ENCODE data around the gene PRKAA1. TPM values are rescaled to one million over a fixed set of nuclear protein-coding genes. Genes with fewer than 3 reads are reported as not detected.

The PRKAA1 gene
- total RNA-seq, 4 donors from 2014 or later: 66.5 to 113 (median 97.9) TPM

DNA sequence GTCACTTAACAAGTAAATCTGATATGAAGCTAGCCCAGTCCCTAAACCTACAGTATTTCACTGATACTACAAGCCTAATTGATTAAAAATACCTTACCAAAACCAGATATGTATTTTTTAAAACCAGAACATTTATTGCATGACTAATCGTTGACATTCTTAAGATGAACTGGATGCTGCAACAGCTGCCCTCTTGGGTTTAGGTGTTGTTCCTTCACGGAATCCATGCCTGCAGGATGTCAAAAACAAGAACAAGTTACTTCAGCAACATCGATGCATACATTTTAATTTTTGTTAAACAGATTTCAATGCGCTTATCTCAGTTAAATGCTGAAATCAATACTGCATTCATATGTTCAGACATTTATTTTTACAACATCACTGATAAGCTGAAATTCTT lies 34.2 kb upstream of the PRKAA1 start:
- Histone ChIP-seq H3K27ac (no peak overlapping the region), H3K4me1 (peaks cover 0 to 36% (median 5%) of the 10 kb centered on the region in 3 donors), H3K36me3 (peaks cover 0 to 67% of the 10 kb centered on the region in 2 donors), H3K4me3 (no peak overlapping the region), H3K27me3 (no peaks in the 10 kb centered on the region), H3K9me3 (no peaks in the 10 kb centered on the region)
- no peak for ATAC-seq
- 79 to 85% methylated on average over 4 of the region's 4 CpGs for WGBS, 2 donors (ENCODE audit: low coverage in 1 of 2)
- TF ChIP-seq POLR2A (IDR thresholded peaks at IDR 0.05) (no peak), POLR2AphosphoS5 (IDR thresholded peaks at IDR 0.05) (no peak), EP300 (IDR thresholded peaks at IDR 0.05) (no peak)
- TF ChIP-seq, protein P1, sequence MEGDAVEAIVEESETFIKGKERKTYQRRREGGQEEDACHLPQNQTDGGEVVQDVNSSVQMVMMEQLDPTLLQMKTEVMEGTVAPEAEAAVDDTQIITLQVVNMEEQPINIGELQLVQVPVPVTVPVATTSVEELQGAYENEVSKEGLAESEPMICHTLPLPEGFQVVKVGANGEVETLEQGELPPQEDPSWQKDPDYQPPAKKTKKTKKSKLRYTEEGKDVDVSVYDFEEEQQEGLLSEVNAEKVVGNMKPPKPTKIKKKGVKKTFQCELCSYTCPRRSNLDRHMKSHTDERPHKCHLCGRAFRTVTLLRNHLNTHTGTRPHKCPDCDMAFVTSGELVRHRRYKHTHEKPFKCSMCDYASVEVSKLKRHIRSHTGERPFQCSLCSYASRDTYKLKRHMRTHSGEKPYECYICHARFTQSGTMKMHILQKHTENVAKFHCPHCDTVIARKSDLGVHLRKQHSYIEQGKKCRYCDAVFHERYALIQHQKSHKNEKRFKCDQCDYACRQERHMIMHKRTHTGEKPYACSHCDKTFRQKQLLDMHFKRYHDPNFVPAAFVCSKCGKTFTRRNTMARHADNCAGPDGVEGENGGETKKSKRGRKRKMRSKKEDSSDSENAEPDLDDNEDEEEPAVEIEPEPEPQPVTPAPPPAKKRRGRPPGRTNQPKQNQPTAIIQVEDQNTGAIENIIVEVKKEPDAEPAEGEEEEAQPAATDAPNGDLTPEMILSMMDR (IDR thresholded peaks at IDR 0.05): no peak

GRCh38 chr5:40831346-40832210 lies 33.4 kb upstream of the PRKAA1 start:
- Histone ChIP-seq H3K27me3 (no peaks in the 10 kb centered on the region), H3K27ac (no peak overlapping the region), H3K36me3 (peaks cover 0 to 74% of the 10 kb centered on the region in 2 donors), H3K4me1 (peaks cover 0 to 36% (median 5%) of the 10 kb centered on the region in 3 donors), H3K9me3 (no peaks in the 10 kb centered on the region), H3K4me3 (no peak overlapping the region)
- no peak for TF ChIP-seq POLR2A (IDR thresholded peaks at IDR 0.05)
- TF ChIP-seq, protein P1 (IDR thresholded peaks at IDR 0.05): no peak
- no peak for TF ChIP-seq POLR2AphosphoS5 (IDR thresholded peaks at IDR 0.05)
- TF ChIP-seq EP300 (IDR thresholded peaks at IDR 0.05): no peak
- ATAC-seq: no peak
- 55 to 71% methylated on average over 3 to 4 of the region's 4 CpGs for WGBS, 2 donors (ENCODE audit: low coverage in 1 of 2)

GRCh38 chr5:40829748-40830533 lies 31.8 kb upstream of the PRKAA1 start:
- Histone ChIP-seq H3K4me3 (no peak overlapping the region), H3K27ac (no peak overlapping the region), H3K27me3 (no peaks in the 10 kb centered on the region), H3K9me3 (no peaks in the 10 kb centered on the region), H3K4me1 (peaks cover 0 to 26% (median 2%) of the 10 kb centered on the region in 3 donors), H3K36me3 (peaks cover 0 to 77% of the 10 kb centered on the region in 2 donors)
- WGBS, 2 donors (ENCODE audit: low coverage in 1 of 2): 75 to 88% methylated on average over 1 to 6 of the region's 13 CpGs
- no peak for ATAC-seq
- TF ChIP-seq POLR2A (IDR thresholded peaks at IDR 0.05): no peak
- TF ChIP-seq, protein P1 (IDR thresholded peaks at IDR 0.05): no peak
- no peak for TF ChIP-seq EP300 (IDR thresholded peaks at IDR 0.05)
- TF ChIP-seq POLR2AphosphoS5 (IDR thresholded peaks at IDR 0.05): no peak

GRCh38 chr5:40828690-40829661 lies 30.8 kb upstream of the PRKAA1 start:
- Histone ChIP-seq H3K36me3 (peaks cover 0 to 77% of the 10 kb centered on the region in 2 donors), H3K27ac (no peak overlapping the region), H3K4me1 (peaks cover 0 to 21% (median 2%) of the 10 kb centered on the region in 3 donors), H3K4me3 (no peak overlapping the region), H3K27me3 (no peaks in the 10 kb centered on the region), H3K9me3 (no peaks in the 10 kb centered on the region)
- 90 to 97% methylated on average over 2 to 3 of the region's 3 CpGs for WGBS, 2 donors (ENCODE audit: low coverage in 1 of 2)
- TF ChIP-seq POLR2A (IDR thresholded peaks at IDR 0.05) (no peak), EP300 (IDR thresholded peaks at IDR 0.05) (no peak), POLR2AphosphoS5 (IDR thresholded peaks at IDR 0.05) (no peak)
- TF ChIP-seq, protein P1 (IDR thresholded peaks at IDR 0.05): no peak
- no peak for ATAC-seq
